Ovary (tissue), 9 donors: ENCODE data around the gene DUS3L. TPM values are rescaled to one million over a fixed set of nuclear protein-coding genes. Genes with fewer than 3 reads are reported as not detected.

Source experiments
- DNase-seq, 5 donors: peaks; one replicate each; pipeline ENCODE4 v3.0.0-alpha.2; 2019 to 2020
- H3K27ac ChIP-seq, 2 donors: fragments of 200-600 bp; one replicate each; pipeline versions ENCODE4 v1.5.1 to v1.8.0; 2019 to 2022
- H3K27me3 ChIP-seq: fragments of 200-600 bp; one replicate; pipeline ENCODE4 v1.8.0; 2022
- H3K36me3 ChIP-seq: fragments of 200-600 bp; sonication (generic); one replicate; pipeline ENCODE4 v1.5.1; 2019
- H3K4me1 ChIP-seq: one replicate; pipeline ENCODE4 v1.8.1; 2013; ENCODE audit warnings: mild to moderate bottlenecking, moderate library complexity; ENCODE audit not compliant: insufficient read depth
- H3K4me3 ChIP-seq: fragments of 200-600 bp; sonication (generic); one replicate; pipeline ENCODE4 v1.5.1; 2017
- H3K9me3 ChIP-seq, 2 donors: fragments of 200-600 bp in 1 of 2; sonication (generic) in 1 of 2; one replicate each; pipeline versions ENCODE4 v1.5.1 to v1.8.1; 2013 to 2019; ENCODE audit warnings: mild to moderate bottlenecking in 1 of 2, moderate library complexity in 1 of 2
- EP300 ChIP-seq: sonication (generic); formaldehyde crosslinking; IDR thresholded peaks from one replicate; pipeline ENCODE4 v1.6.1; 2017; ENCODE audit warnings: antibody characterized with exemption
- POLR2A ChIP-seq: fragments of 450-650 bp; IDR thresholded peaks from one replicate; pipeline ENCODE4 v1.6.1; 2017; ENCODE audit warnings: antibody characterized with exemption, mild to moderate bottlenecking, moderate library complexity
- WGBS, 3 donors: extraction: QIAGEN DNeasy Blood & Tissue Kit in 1 of 3; methylation state at CpG; one replicate each; pipeline versions ENCODE4 v1.1.5 to v1.1.7; 2013 to 2017; 5-methylcytosine and 5-hydroxymethylcytosine counted together
- intact Hi-C, 4 donors: fragments of 100-400 bp; cut with DNase I; formaldehyde crosslinking; loops; one replicate each; pipeline versions ENCODE4 v1.11.0 to v1.15.1; 2022 to 2023
- polyA plus RNA-seq, 2 donors: library from polyadenylated mRNA; stranded (reverse); fragments of 200-250 nt in 1 of 2; fragments of 350-450 nt in 1 of 2; fragmentation: Illumina TruSeq in 1 of 2; extraction: RNeasy Lipid Tissue Mini Kit (QIAGEN cat#74804) in 1 of 2; gene quantifications; one replicate each; pipeline ENCODE4 v1.2.3, GENCODE V29; 2013 to 2014
- total RNA-seq, 7 donors: library from RNA; depleted of rRNA in 2 of 7; stranded (reverse); fragments of >200 nt in 2 of 7; fragmentation: NEBNext Ultra II Directional in 3 of 7; extraction: Animal tissue kit (Norgen Biotek cat#: 25700) in 3 of 7; gene quantifications; one replicate each; pipeline versions ENCODE4 v1.1.0 to v1.2.4, GENCODE V29; 2016 to 2023
- TF ChIP-seq, protein P1 (sequence below), 3 donors: fragments of 450-650 bp in 2 of 3; fragments of 200-600 bp in 1 of 3; IDR thresholded peaks; one replicate each; pipeline versions ENCODE4 v1.5.1 to v1.8.0; 2016 to 2022; ENCODE audit warnings: antibody characterized with exemption in 3 of 3, mild to moderate bottlenecking in 1 of 3
- donor health status: DM: no; HTN: no; CAD: no; lungs with moderate emphysema.
- donor health status: DM: no; HTN: no; CAD: no.
- donor health status: Bipolar disorder and iron deficiency.
- donor health status: DM: yes; HTN: yes; CAD: no.
- donor health status: DM: no; HTN: no; CAD: no.
- donor health status: DM: yes; HTN: yes; CAD: no.

DUS3L gene
- total and polyA plus RNA-seq, 9 donors: 1.2 to 50.1 (median 39.7) TPM

DNA sequence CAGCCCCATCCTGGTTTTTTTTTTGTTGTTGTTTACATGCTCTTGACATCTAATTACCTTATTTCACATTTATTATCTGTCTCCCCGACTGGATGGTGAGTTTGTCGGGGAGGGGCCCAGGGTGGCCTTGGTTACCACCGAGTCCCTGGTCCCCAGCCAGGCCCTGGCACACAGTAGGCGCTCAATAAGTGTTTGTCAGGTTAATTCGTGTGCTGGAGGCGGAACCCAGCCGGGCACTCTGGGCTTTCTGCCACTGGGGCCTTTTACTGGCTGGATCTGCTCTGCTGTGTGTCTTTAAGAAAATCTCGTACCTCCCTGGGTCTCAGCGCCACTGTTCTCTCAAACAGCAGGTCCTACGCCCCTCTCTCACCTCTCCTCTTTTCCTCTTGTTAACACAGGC, 18.5 kb upstream of the DUS3L start:
- TF ChIP-seq POLR2A: no peak
- TF ChIP-seq EP300: no peak
- TF ChIP-seq, protein P1, sequence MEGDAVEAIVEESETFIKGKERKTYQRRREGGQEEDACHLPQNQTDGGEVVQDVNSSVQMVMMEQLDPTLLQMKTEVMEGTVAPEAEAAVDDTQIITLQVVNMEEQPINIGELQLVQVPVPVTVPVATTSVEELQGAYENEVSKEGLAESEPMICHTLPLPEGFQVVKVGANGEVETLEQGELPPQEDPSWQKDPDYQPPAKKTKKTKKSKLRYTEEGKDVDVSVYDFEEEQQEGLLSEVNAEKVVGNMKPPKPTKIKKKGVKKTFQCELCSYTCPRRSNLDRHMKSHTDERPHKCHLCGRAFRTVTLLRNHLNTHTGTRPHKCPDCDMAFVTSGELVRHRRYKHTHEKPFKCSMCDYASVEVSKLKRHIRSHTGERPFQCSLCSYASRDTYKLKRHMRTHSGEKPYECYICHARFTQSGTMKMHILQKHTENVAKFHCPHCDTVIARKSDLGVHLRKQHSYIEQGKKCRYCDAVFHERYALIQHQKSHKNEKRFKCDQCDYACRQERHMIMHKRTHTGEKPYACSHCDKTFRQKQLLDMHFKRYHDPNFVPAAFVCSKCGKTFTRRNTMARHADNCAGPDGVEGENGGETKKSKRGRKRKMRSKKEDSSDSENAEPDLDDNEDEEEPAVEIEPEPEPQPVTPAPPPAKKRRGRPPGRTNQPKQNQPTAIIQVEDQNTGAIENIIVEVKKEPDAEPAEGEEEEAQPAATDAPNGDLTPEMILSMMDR (IDR thresholded peaks at IDR 0.05): no peak
- H3K27me3 ChIP-seq: no peaks in the 10 kb centered on the region
- no peak overlapping the region for H3K27ac ChIP-seq
- H3K9me3 ChIP-seq: no peaks in the 10 kb centered on the region
- H3K36me3 ChIP-seq: no peaks in the 10 kb centered on the region
- no peak overlapping the region for H3K4me3 ChIP-seq
- intact Hi-C loops: loop anchor here in 1 of 4 donors (10.0 kb wide), 1 partner anchor 85 kb away; no protein-coding TSS in a partner anchor
- H3K4me1 ChIP-seq: no peaks in the 10 kb centered on the region
- DNase-seq: no peak
- WGBS, 3 donors: 55 to 69% (median 66%) methylated on average over 10 of the region's 10 CpGs

DNA sequence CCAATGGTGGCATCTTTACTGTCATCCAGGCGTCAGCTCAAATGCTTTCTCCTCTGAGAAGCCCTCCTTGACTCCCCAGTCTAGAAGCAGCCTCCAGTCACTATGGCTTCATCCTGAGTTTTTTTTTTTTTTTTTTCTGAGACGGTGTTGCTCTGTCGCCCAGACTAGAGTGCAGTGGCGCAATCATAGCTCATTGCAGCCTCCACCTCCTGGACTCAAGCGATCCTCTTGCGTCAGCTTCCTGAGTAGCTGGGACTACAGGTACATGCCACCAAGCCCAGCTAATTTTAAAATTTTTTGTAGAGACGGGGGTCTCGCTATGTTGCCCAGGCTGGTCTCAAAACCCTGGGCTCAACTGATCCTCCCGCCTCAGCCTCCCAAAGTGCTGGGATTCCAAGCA, 18.1 kb upstream of the DUS3L start:
- Histone ChIP-seq H3K4me1 (no peaks in the 10 kb centered on the region), H3K27me3 (no peaks in the 10 kb centered on the region), H3K27ac (no peak overlapping the region), H3K36me3 (no peaks in the 10 kb centered on the region), H3K9me3 (no peaks in the 10 kb centered on the region), H3K4me3 (no peak overlapping the region)
- 86 to 90% (median 87%) methylated on average over 9 of the region's 9 CpGs for WGBS, 3 donors
- intact Hi-C loops: loop anchor here in 1 of 4 donors (10.0 kb wide), 1 partner anchor 86 kb away; no protein-coding TSS in a partner anchor
- DNase-seq: no peak
- no peak for TF ChIP-seq POLR2A
- TF ChIP-seq, protein P1 (IDR thresholded peaks at IDR 0.05): no peak
- TF ChIP-seq EP300: no peak

DNA sequence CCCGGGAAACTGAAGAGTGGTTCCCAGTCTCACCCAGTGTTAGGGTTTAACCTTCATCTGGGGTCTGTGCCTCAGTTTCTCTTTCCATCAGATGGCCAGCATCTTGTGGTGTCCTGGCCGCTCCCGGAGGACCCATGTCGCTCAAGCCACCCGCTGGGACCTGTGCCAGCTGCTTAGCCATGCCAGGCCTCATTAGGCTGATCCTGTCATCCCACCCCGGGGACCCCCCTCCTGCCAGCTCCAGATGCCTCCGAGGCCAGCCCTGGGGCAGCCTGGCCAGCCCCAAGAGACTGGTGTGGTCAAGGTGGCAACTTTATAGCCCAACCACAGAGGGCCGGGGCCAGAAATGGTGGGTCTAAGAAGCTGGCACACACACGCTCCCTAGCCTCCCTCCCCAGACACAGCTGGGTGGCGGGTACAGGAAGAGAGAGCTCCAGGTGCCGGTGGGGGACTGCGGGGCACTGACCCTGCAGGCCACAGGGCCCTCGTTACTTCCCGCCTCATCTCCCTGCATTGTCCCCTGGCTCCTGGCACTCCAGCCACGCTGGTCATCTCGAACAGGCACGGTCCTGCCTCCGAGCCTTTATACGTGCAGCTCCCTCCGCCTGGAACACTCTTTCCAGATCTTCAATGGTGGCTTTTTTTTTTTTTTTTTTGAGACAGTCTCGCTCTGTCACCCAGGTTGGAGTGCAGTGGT, 17.3 kb upstream of the DUS3L start:
- no peak for DNase-seq
- intact Hi-C loops: loop anchor here in 1 of 4 donors (10.0 kb wide), 1 partner anchor 87 kb away; no protein-coding TSS in a partner anchor
- no peak overlapping the region for H3K4me3 ChIP-seq
- H3K27ac ChIP-seq: no peak overlapping the region
- TF ChIP-seq EP300 (no peak), POLR2A (no peak)
- TF ChIP-seq, protein P1 (IDR thresholded peaks at IDR 0.05): no peak
- 82 to 89% (median 83%) methylated on average over 19 to 21 of the region's 21 CpGs for WGBS, 3 donors
- no peaks in the 10 kb centered on the region for H3K9me3 ChIP-seq
- H3K27me3 ChIP-seq: no peaks in the 10 kb centered on the region
- peaks cover 2% of the 10 kb centered on the region for H3K4me1 ChIP-seq
- no peaks in the 10 kb centered on the region for H3K36me3 ChIP-seq

DNA sequence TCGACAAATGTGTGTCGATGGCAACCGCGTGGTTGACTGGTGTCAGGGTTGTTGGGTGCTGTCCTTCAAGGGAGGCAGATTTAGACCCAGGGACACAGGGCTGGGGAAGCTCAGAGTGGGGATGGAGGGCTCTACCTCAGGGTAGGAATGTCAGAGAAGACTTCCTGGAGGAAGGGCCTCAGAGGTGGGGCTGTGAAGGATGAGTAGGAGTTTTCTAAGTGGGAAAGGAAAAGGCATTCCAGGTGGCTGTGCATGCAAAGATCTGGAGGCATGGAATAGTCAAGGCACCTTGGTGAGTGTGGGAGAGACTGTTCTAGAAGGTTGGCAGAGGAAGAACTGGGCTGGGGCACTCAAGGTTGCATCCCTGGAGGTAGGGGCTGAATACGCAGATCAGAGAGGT, 15.9 kb upstream of the DUS3L start:
- no peaks in the 10 kb centered on the region for H3K36me3 ChIP-seq
- no peak for TF ChIP-seq POLR2A
- TF ChIP-seq EP300: no peak
- TF ChIP-seq, protein P1 (IDR thresholded peaks at IDR 0.05): no peak
- no peaks in the 10 kb centered on the region for H3K27me3 ChIP-seq
- DNase-seq: no peak
- H3K9me3 ChIP-seq: no peaks in the 10 kb centered on the region
- no peak overlapping the region for H3K4me3 ChIP-seq
- peaks cover 2% of the 10 kb centered on the region for H3K4me1 ChIP-seq
- 85 to 90% (median 88%) methylated on average over 5 of the region's 5 CpGs for WGBS, 3 donors
- H3K27ac ChIP-seq: no peak overlapping the region
- intact Hi-C loops: loop anchor here in 1 of 4 donors (10.0 kb wide), 1 partner anchor 88 kb away; no protein-coding TSS in a partner anchor
